Measurements from ENCODE around the gene B3GNT7. TPM values are rescaled to one million over a fixed set of nuclear protein-coding genes. Genes with fewer than 3 reads are reported as not detected.

The B3GNT7 gene
- total and polyA plus RNA-seq, 5 donors from 2014 or later = not detected

GRCh38 chr2:231390667-231391066 is 4.8 kb upstream of the B3GNT7 start:
- H3K4me3 ChIP-seq (ENCODE audit: low read depth, low read length) = no peak overlapping the region
- Mint-ChIP-seq H3K9me3 (peaks cover 0 to 3% (median 0%) of the 10 kb centered on the region in 7 donors), H3K36me3 (no peaks in the 10 kb centered on the region), H3K27ac (no peak overlapping the region), H3K27me3 (peaks cover 24% of the 10 kb centered on the region), H3K4me3 (no peak overlapping the region), H3K4me1 (peaks cover 0 to 15% (median 6%) of the 10 kb centered on the region in 4 donors)
- no peaks in the 10 kb centered on the region for H3K27me3 ChIP-seq (ENCODE audit: control insufficient read depth, insufficient read depth, low read length)
- no peak for DNase-seq
- H3K9me3 ChIP-seq (ENCODE audit: control insufficient read depth in 2 of 2, low read length in 2 of 2) = no peaks in the 10 kb centered on the region
- H3K36me3 ChIP-seq (ENCODE audit: control insufficient read depth, insufficient read depth, low read length) = no peaks in the 10 kb centered on the region
- H3K4me1 ChIP-seq (ENCODE audit: control insufficient read depth, insufficient read depth, low read length, poor library complexity, severe bottlenecking) = no peaks in the 10 kb centered on the region
- no peak for ATAC-seq (ENCODE audit: low read depth in 2 of 2)
- H3K27ac ChIP-seq (ENCODE audit: insufficient read depth, low read length, poor library complexity, severe bottlenecking) = no peak overlapping the region

GRCh38 chr2:231391981-231392380 is 3.5 kb upstream of the B3GNT7 start:
- Mint-ChIP-seq H3K4me1 (peaks cover 0 to 17% (median 6%) of the 10 kb centered on the region in 4 donors), H3K36me3 (no peaks in the 10 kb centered on the region), H3K27me3 (peaks cover 32% of the 10 kb centered on the region), H3K9me3 (peaks cover 0 to 3% (median 0%) of the 10 kb centered on the region in 7 donors), H3K4me3 (no peak overlapping the region), H3K27ac (no peak overlapping the region)
- Histone ChIP-seq H3K9me3 (ENCODE audit: control insufficient read depth in 2 of 2, low read length in 2 of 2) (no peaks in the 10 kb centered on the region), H3K4me3 (ENCODE audit: low read depth, low read length) (no peak overlapping the region), H3K27me3 (ENCODE audit: control insufficient read depth, insufficient read depth, low read length) (no peaks in the 10 kb centered on the region), H3K36me3 (ENCODE audit: control insufficient read depth, insufficient read depth, low read length) (no peaks in the 10 kb centered on the region), H3K27ac (ENCODE audit: insufficient read depth, low read length, poor library complexity, severe bottlenecking) (no peak overlapping the region), H3K4me1 (ENCODE audit: control insufficient read depth, insufficient read depth, low read length, poor library complexity, severe bottlenecking) (no peaks in the 10 kb centered on the region)
- no peak for ATAC-seq (ENCODE audit: low read depth in 2 of 2)
- no peak for DNase-seq

GRCh38 chr2:231392431-231393148 is 2.9 kb upstream of the B3GNT7 start:
- Histone ChIP-seq H3K4me3 (ENCODE audit: low read depth, low read length) (no peak overlapping the region), H3K9me3 (ENCODE audit: control insufficient read depth in 2 of 2, low read length in 2 of 2) (no peaks in the 10 kb centered on the region), H3K36me3 (ENCODE audit: control insufficient read depth, insufficient read depth, low read length) (no peaks in the 10 kb centered on the region), H3K4me1 (ENCODE audit: control insufficient read depth, insufficient read depth, low read length, poor library complexity, severe bottlenecking) (no peaks in the 10 kb centered on the region), H3K27ac (ENCODE audit: insufficient read depth, low read length, poor library complexity, severe bottlenecking) (no peak overlapping the region), H3K27me3 (ENCODE audit: control insufficient read depth, insufficient read depth, low read length) (no peaks in the 10 kb centered on the region)
- Mint-ChIP-seq H3K27me3 (peaks cover 38% of the 10 kb centered on the region), H3K27ac (peak overlapping the region in 1 of 3 donors; percentile 79), H3K4me1 (peaks cover 0 to 17% (median 6%) of the 10 kb centered on the region in 4 donors), H3K36me3 (no peaks in the 10 kb centered on the region), H3K4me3 (no peak overlapping the region), H3K9me3 (peaks cover 0 to 3% (median 0%) of the 10 kb centered on the region in 7 donors)
- no peak for ATAC-seq (ENCODE audit: low read depth in 2 of 2)
- DNase-seq = no peak

GRCh38 chr2:231393149-231394131 is 2.1 kb upstream of the B3GNT7 start:
- H3K9me3 Mint-ChIP-seq = peaks cover 0 to 3% (median 0%) of the 10 kb centered on the region in 7 donors
- Histone ChIP-seq H3K36me3 (ENCODE audit: control insufficient read depth, insufficient read depth, low read length) (no peaks in the 10 kb centered on the region), H3K4me3 (ENCODE audit: low read depth, low read length) (no peak overlapping the region), H3K27ac (ENCODE audit: insufficient read depth, low read length, poor library complexity, severe bottlenecking) (no peak overlapping the region), H3K9me3 (ENCODE audit: control insufficient read depth in 2 of 2, low read length in 2 of 2) (no peaks in the 10 kb centered on the region), H3K27me3 (ENCODE audit: control insufficient read depth, insufficient read depth, low read length) (no peaks in the 10 kb centered on the region), H3K4me1 (ENCODE audit: control insufficient read depth, insufficient read depth, low read length, poor library complexity, severe bottlenecking) (no peaks in the 10 kb centered on the region)
- peak in 1 of 3 donors; percentile 47 for DNase-seq
- peak overlapping the region in 1 of 4 donors; percentile 44 for H3K4me3 Mint-ChIP-seq
- no peaks in the 10 kb centered on the region for H3K36me3 Mint-ChIP-seq
- ATAC-seq (ENCODE audit: low read depth in 2 of 2) = peak; percentile 33
- peaks cover 0 to 17% (median 6%) of the 10 kb centered on the region in 4 donors for H3K4me1 Mint-ChIP-seq
- peak overlapping the region in 1 of 3 donors; percentile 82 for H3K27ac Mint-ChIP-seq
- peaks cover 43% of the 10 kb centered on the region for H3K27me3 Mint-ChIP-seq

- no peaks in the 10 kb centered on the region for H3K9me3 Mint-ChIP-seq
- DNase-seq = no peak
- no peaks in the 10 kb centered on the region for H3K36me3 Mint-ChIP-seq
- H3K27me3 Mint-ChIP-seq = peaks cover 46% of the 10 kb centered on the region
- H3K9me3 ChIP-seq (ENCODE audit: control insufficient read depth in 2 of 2, low read length in 2 of 2) = no peaks in the 10 kb centered on the region
- H3K4me3 ChIP-seq (ENCODE audit: low read depth, low read length) = no peak overlapping the region
- no peak for ATAC-seq (ENCODE audit: low read depth in 2 of 2)
- no peak overlapping the region for H3K27ac ChIP-seq (ENCODE audit: insufficient read depth, low read length, poor library complexity, severe bottlenecking)
- no peaks in the 10 kb centered on the region for H3K36me3 ChIP-seq (ENCODE audit: control insufficient read depth, insufficient read depth, low read length)
- H3K4me1 ChIP-seq (ENCODE audit: control insufficient read depth, insufficient read depth, low read length, poor library complexity, severe bottlenecking) = no peaks in the 10 kb centered on the region
- peak overlapping the region in 1 of 3 donors; percentile 89 for H3K27ac Mint-ChIP-seq
- H3K4me1 Mint-ChIP-seq = peaks cover 0 to 17% (median 6%) of the 10 kb centered on the region in 4 donors
- no peaks in the 10 kb centered on the region for H3K27me3 ChIP-seq (ENCODE audit: control insufficient read depth, insufficient read depth, low read length)
- peak overlapping the region in 2 of 4 donors; percentile 38 to 55 for H3K4me3 Mint-ChIP-seq
These were observed 1.0 kb upstream of the B3GNT7 start for GRCh38 chr2:231394211-231395141.

- peaks cover 46% of the 10 kb centered on the region for H3K27me3 Mint-ChIP-seq
- H3K4me1 ChIP-seq (ENCODE audit: control insufficient read depth, insufficient read depth, low read length, poor library complexity, severe bottlenecking) = no peaks in the 10 kb centered on the region
- DNase-seq = no peak
- no peak overlapping the region for H3K4me3 ChIP-seq (ENCODE audit: low read depth, low read length)
- H3K9me3 Mint-ChIP-seq = no peaks in the 10 kb centered on the region
- no peaks in the 10 kb centered on the region for H3K36me3 Mint-ChIP-seq
- ATAC-seq (ENCODE audit: low read depth in 2 of 2) = no peak
- peaks cover 0 to 17% (median 6%) of the 10 kb centered on the region in 4 donors for H3K4me1 Mint-ChIP-seq
- H3K27me3 ChIP-seq (ENCODE audit: control insufficient read depth, insufficient read depth, low read length) = no peaks in the 10 kb centered on the region
- no peaks in the 10 kb centered on the region for H3K9me3 ChIP-seq (ENCODE audit: control insufficient read depth in 2 of 2, low read length in 2 of 2)
- H3K36me3 ChIP-seq (ENCODE audit: control insufficient read depth, insufficient read depth, low read length) = no peaks in the 10 kb centered on the region
- H3K4me3 Mint-ChIP-seq = peak overlapping the region in 2 of 4 donors; percentile 16 to 38
- no peak overlapping the region for H3K27ac ChIP-seq (ENCODE audit: insufficient read depth, low read length, poor library complexity, severe bottlenecking)
- H3K27ac Mint-ChIP-seq = no peak overlapping the region
These were observed 730 bp downstream of the B3GNT7 start for GRCh38 chr2:231396058-231396821.
